Measurements from ENCODE around the gene GLMP.

GLMP gene

GRCh38 chr1:156293098-156293434 is 2.4 kb downstream of the GLMP start:
- H2BK120ac ChIP-seq (ENCODE audit: low read depth, low read length), result no peak overlapping the region

GRCh38 chr1:156291226-156292061 is 4.0 kb downstream of the GLMP start:
- Histone ChIP-seq H3K79me2 (ENCODE audit: control insufficient read depth, insufficient read depth, low read length) (no peaks in the 10 kb centered on the region), H3K9ac (ENCODE audit: low read length) (peak overlapping the region; percentile 76), H3K4me2 (ENCODE audit: low read length) (peak overlapping the region; percentile 59), H3K27ac (ENCODE audit: low read depth, low read length) (no peak overlapping the region), H3K18ac (ENCODE audit: low read length) (no peak overlapping the region), H4K5ac (ENCODE audit: low read length) (no peak overlapping the region), H3K79me1 (ENCODE audit: low read length) (peaks cover 5% of the 10 kb centered on the region), H2AK5ac (ENCODE audit: low read length) (no peak overlapping the region), H3K4me3 (ENCODE audit: low read length) (peak overlapping the region; percentile 32), H2BK120ac (ENCODE audit: low read depth, low read length) (no peak overlapping the region), H3K27me3 (ENCODE audit: insufficient read depth, low read length, poor library complexity) (no peaks in the 10 kb centered on the region), H2BK5ac (ENCODE audit: low read length) (no peak overlapping the region), H3K4me1 (ENCODE audit: control insufficient read depth, low read depth, low read length) (peaks cover 5% of the 10 kb centered on the region), H4K8ac (ENCODE audit: low read depth, low read length) (no peak overlapping the region), H3K36me3 (ENCODE audit: control insufficient read depth, insufficient read depth, low read length) (no peaks in the 10 kb centered on the region), H3K4ac (ENCODE audit: low read depth, low read length) (no peak overlapping the region), H3K56ac (ENCODE audit: low read length) (peak overlapping the region; percentile 87), H2BK15ac (replicated peaks; ENCODE audit: low read depth) (no peak overlapping the region), H3K23ac (ENCODE audit: low read length) (no peak overlapping the region)
- WGBS (ENCODE audit: extremely low coverage, insufficient coverage, low lambda C conversion rate), result no CpG with 5 or more reads among the region's 37 CpGs
- peak; percentile 95 for DNase-seq

More at GRCh38 chr1:156293098-156293434, 2.4 kb downstream of the GLMP start:
- Histone ChIP-seq H3K79me1 (ENCODE audit: low read length) (peaks cover 5% of the 10 kb centered on the region), H3K36me3 (ENCODE audit: control insufficient read depth, insufficient read depth, low read length) (no peaks in the 10 kb centered on the region), H3K9ac (ENCODE audit: low read length) (no peak overlapping the region), H3K4me2 (ENCODE audit: low read length) (no peak overlapping the region), H3K4ac (ENCODE audit: low read depth, low read length) (no peak overlapping the region), H2BK15ac (replicated peaks; ENCODE audit: low read depth) (no peak overlapping the region), H3K4me3 (ENCODE audit: low read length) (no peak overlapping the region), H2AK5ac (ENCODE audit: low read length) (no peak overlapping the region), H3K27ac (ENCODE audit: low read depth, low read length) (no peak overlapping the region), H3K79me2 (ENCODE audit: control insufficient read depth, insufficient read depth, low read length) (no peaks in the 10 kb centered on the region), H3K18ac (ENCODE audit: low read length) (no peak overlapping the region), H4K5ac (ENCODE audit: low read length) (no peak overlapping the region), H3K27me3 (ENCODE audit: insufficient read depth, low read length, poor library complexity) (no peaks in the 10 kb centered on the region), H3K4me1 (ENCODE audit: control insufficient read depth, low read depth, low read length) (peaks cover 5% of the 10 kb centered on the region), H2BK5ac (ENCODE audit: low read length) (no peak overlapping the region), H3K23ac (ENCODE audit: low read length) (no peak overlapping the region), H4K8ac (ENCODE audit: low read depth, low read length) (no peak overlapping the region), H3K56ac (ENCODE audit: low read length) (no peak overlapping the region)
- WGBS (ENCODE audit: extremely low coverage, insufficient coverage, low lambda C conversion rate), result no CpG with 5 or more reads among the region's 8 CpGs
- no peak for DNase-seq

GRCh38 chr1:156289857-156290256 is 5.6 kb downstream of the GLMP start:
- H3K56ac ChIP-seq (ENCODE audit: low read length), result no peak overlapping the region
- no peak overlapping the region for H2BK120ac ChIP-seq (ENCODE audit: low read depth, low read length)

GRCh38 chr1:156286061-156286460 is 9.4 kb downstream of the GLMP start:
- Histone ChIP-seq H3K4me3 (ENCODE audit: low read length) (no peak overlapping the region), H3K18ac (ENCODE audit: low read length) (no peak overlapping the region), H3K9ac (ENCODE audit: low read length) (no peak overlapping the region), H3K36me3 (ENCODE audit: control insufficient read depth, insufficient read depth, low read length) (no peaks in the 10 kb centered on the region), H2BK120ac (ENCODE audit: low read depth, low read length) (no peak overlapping the region), H2BK15ac (replicated peaks; ENCODE audit: low read depth) (no peak overlapping the region), H3K27ac (ENCODE audit: low read depth, low read length) (no peak overlapping the region), H3K79me1 (ENCODE audit: low read length) (peaks cover 5% of the 10 kb centered on the region), H3K27me3 (ENCODE audit: insufficient read depth, low read length, poor library complexity) (no peaks in the 10 kb centered on the region), H3K23ac (ENCODE audit: low read length) (no peak overlapping the region), H3K56ac (ENCODE audit: low read length) (no peak overlapping the region), H3K4me2 (ENCODE audit: low read length) (no peak overlapping the region), H3K79me2 (ENCODE audit: control insufficient read depth, insufficient read depth, low read length) (peaks cover 12% of the 10 kb centered on the region), H3K4me1 (ENCODE audit: control insufficient read depth, low read depth, low read length) (no peaks in the 10 kb centered on the region), H3K4ac (ENCODE audit: low read depth, low read length) (no peak overlapping the region), H4K8ac (ENCODE audit: low read depth, low read length) (no peak overlapping the region), H2AK5ac (ENCODE audit: low read length) (no peak overlapping the region), H2BK5ac (ENCODE audit: low read length) (no peak overlapping the region), H4K5ac (ENCODE audit: low read length) (no peak overlapping the region)
- DNase-seq, result no peak
- no CpG with 5 or more reads among the region's 8 CpGs for WGBS (ENCODE audit: extremely low coverage, insufficient coverage, low lambda C conversion rate)

More at GRCh38 chr1:156289857-156290256, 5.6 kb downstream of the GLMP start:
- Histone ChIP-seq H2AK5ac (ENCODE audit: low read length) (no peak overlapping the region), H3K9ac (ENCODE audit: low read length) (no peak overlapping the region), H4K8ac (ENCODE audit: low read depth, low read length) (no peak overlapping the region), H3K18ac (ENCODE audit: low read length) (no peak overlapping the region), H3K79me2 (ENCODE audit: control insufficient read depth, insufficient read depth, low read length) (no peaks in the 10 kb centered on the region), H2BK5ac (ENCODE audit: low read length) (no peak overlapping the region), H3K79me1 (ENCODE audit: low read length) (peaks cover 2% of the 10 kb centered on the region), H3K4me3 (ENCODE audit: low read length) (no peak overlapping the region), H3K27me3 (ENCODE audit: insufficient read depth, low read length, poor library complexity) (no peaks in the 10 kb centered on the region), H3K23ac (ENCODE audit: low read length) (no peak overlapping the region), H3K4me1 (ENCODE audit: control insufficient read depth, low read depth, low read length) (peaks cover under 1% of the 10 kb centered on the region), H3K27ac (ENCODE audit: low read depth, low read length) (no peak overlapping the region), H4K5ac (ENCODE audit: low read length) (no peak overlapping the region), H3K36me3 (ENCODE audit: control insufficient read depth, insufficient read depth, low read length) (no peaks in the 10 kb centered on the region), H3K4ac (ENCODE audit: low read depth, low read length) (no peak overlapping the region), H2BK15ac (replicated peaks; ENCODE audit: low read depth) (no peak overlapping the region), H3K4me2 (ENCODE audit: low read length) (no peak overlapping the region)
- DNase-seq, result no peak

GRCh38 chr1:156285437-156285836 is 10.0 kb downstream of the GLMP start:
- no peak overlapping the region for H3K4me3 ChIP-seq (ENCODE audit: low read length)
- no peak overlapping the region for H3K56ac ChIP-seq (ENCODE audit: low read length)
- H3K4me2 ChIP-seq (ENCODE audit: low read length), result no peak overlapping the region
- H3K23ac ChIP-seq (ENCODE audit: low read length), result no peak overlapping the region
- no peaks in the 10 kb centered on the region for H3K4me1 ChIP-seq (ENCODE audit: control insufficient read depth, low read depth, low read length)
- H3K36me3 ChIP-seq (ENCODE audit: control insufficient read depth, insufficient read depth, low read length), result no peaks in the 10 kb centered on the region
- no peaks in the 10 kb centered on the region for H3K27me3 ChIP-seq (ENCODE audit: insufficient read depth, low read length, poor library complexity)
- no CpG with 5 or more reads among the region's 21 CpGs for WGBS (ENCODE audit: extremely low coverage, insufficient coverage, low lambda C conversion rate)
- no peak for DNase-seq
- no peak overlapping the region for H2BK5ac ChIP-seq (ENCODE audit: low read length)
- no peak overlapping the region for H2AK5ac ChIP-seq (ENCODE audit: low read length)
- no peak overlapping the region for H3K4ac ChIP-seq (ENCODE audit: low read depth, low read length)
- H4K8ac ChIP-seq (ENCODE audit: low read depth, low read length), result no peak overlapping the region
- no peak overlapping the region for H3K18ac ChIP-seq (ENCODE audit: low read length)
- H3K9ac ChIP-seq (ENCODE audit: low read length), result no peak overlapping the region
- no peak overlapping the region for H2BK120ac ChIP-seq (ENCODE audit: low read depth, low read length)
- H3K79me2 ChIP-seq (ENCODE audit: control insufficient read depth, insufficient read depth, low read length), result peaks cover 19% of the 10 kb centered on the region
- H3K27ac ChIP-seq (ENCODE audit: low read depth, low read length), result no peak overlapping the region
- H4K5ac ChIP-seq (ENCODE audit: low read length), result no peak overlapping the region
- H2BK15ac ChIP-seq (replicated peaks; ENCODE audit: low read depth), result no peak overlapping the region
- H3K79me1 ChIP-seq (ENCODE audit: low read length), result peaks cover 5% of the 10 kb centered on the region

GRCh38 chr1:156284757-156285156 is 10.7 kb downstream of the GLMP start:
- Histone ChIP-seq H2BK120ac (ENCODE audit: low read depth, low read length) (no peak overlapping the region), H4K5ac (ENCODE audit: low read length) (no peak overlapping the region), H3K4me2 (ENCODE audit: low read length) (no peak overlapping the region), H3K27ac (ENCODE audit: low read depth, low read length) (no peak overlapping the region), H3K9ac (ENCODE audit: low read length) (no peak overlapping the region), H3K4ac (ENCODE audit: low read depth, low read length) (no peak overlapping the region), H3K23ac (ENCODE audit: low read length) (no peak overlapping the region), H2BK5ac (ENCODE audit: low read length) (no peak overlapping the region), H3K56ac (ENCODE audit: low read length) (no peak overlapping the region), H2AK5ac (ENCODE audit: low read length) (no peak overlapping the region), H3K27me3 (ENCODE audit: insufficient read depth, low read length, poor library complexity) (no peaks in the 10 kb centered on the region), H2BK15ac (replicated peaks; ENCODE audit: low read depth) (no peak overlapping the region), H3K18ac (ENCODE audit: low read length) (no peak overlapping the region), H3K36me3 (ENCODE audit: control insufficient read depth, insufficient read depth, low read length) (no peaks in the 10 kb centered on the region), H3K4me3 (ENCODE audit: low read length) (no peak overlapping the region), H3K79me2 (ENCODE audit: control insufficient read depth, insufficient read depth, low read length) (peaks cover 25% of the 10 kb centered on the region), H4K8ac (ENCODE audit: low read depth, low read length) (no peak overlapping the region), H3K79me1 (ENCODE audit: low read length) (peaks cover 10% of the 10 kb centered on the region), H3K4me1 (ENCODE audit: control insufficient read depth, low read depth, low read length) (no peaks in the 10 kb centered on the region)
- WGBS (ENCODE audit: extremely low coverage, insufficient coverage, low lambda C conversion rate), result no CpG with 5 or more reads among the region's 4 CpGs
- DNase-seq, result no peak
